HepG2 (cell line): Measurements from ENCODE around the gene ABCC10. TPM values are rescaled to one million over a fixed set of nuclear protein-coding genes. Genes with fewer than 3 reads are reported as not detected.

ENCODE experiments used
- ARNT ChIP-seq: fragments of 450-650 bp; IDR thresholded peaks from 2 replicates; pipeline ENCODE4 v1.6.1; 2017
- CCAR2 ChIP-seq: fragments of 200-400 bp; formaldehyde crosslinking; optimal IDR thresholded peaks from 2 replicates; pipeline ENCODE3; 2018; ENCODE audit warnings: low read depth, mild to moderate bottlenecking, low read length, moderate library complexity
- ELF4 ChIP-seq: sonication (generic); formaldehyde crosslinking; IDR thresholded peaks from 2 replicates; pipeline ENCODE4 v1.5.0; 2020; ENCODE audit warnings: missing genetic modification reagents, mild to moderate bottlenecking, moderate library complexity, borderline replicate concordance
- ESRRA ChIP-seq: sonication (generic); formaldehyde crosslinking; IDR thresholded peaks from 2 replicates; pipeline ENCODE4 v1.5.1; 2020; ENCODE audit warnings: mild to moderate bottlenecking, low read depth, missing genetic modification reagents
- HES4 ChIP-seq: sonication (generic); formaldehyde crosslinking; IDR thresholded peaks from 2 replicates; pipeline ENCODE4 v1.9.0; 2021; ENCODE audit warnings: mild to moderate bottlenecking, missing genetic modification reagents, borderline replicate concordance
- KDM3A ChIP-seq: IDR thresholded peaks from 2 replicates; pipeline ENCODE4 v1.6.1; 2018; ENCODE audit warnings: low read depth, missing compliant biosample characterization
- MAFG ChIP-seq: sonication (generic); formaldehyde crosslinking; IDR thresholded peaks from 2 replicates; pipeline ENCODE4 v1.5.1; 2020; ENCODE audit warnings: mild to moderate bottlenecking, missing genetic modification reagents
- MIER2 ChIP-seq: IDR thresholded peaks from 2 replicates; pipeline ENCODE4 v1.6.1; 2016; ENCODE audit warnings: missing biosample characterization, missing genetic modification reagents
- NCOA5 ChIP-seq: sonication (generic); formaldehyde crosslinking; IDR thresholded peaks from 2 replicates; pipeline ENCODE4 v1.4.0; 2020; ENCODE audit warnings: missing genetic modification reagents
- NR1H2 ChIP-seq: sonication (generic); formaldehyde crosslinking; IDR thresholded peaks from 2 replicates; pipeline ENCODE4 v1.8.1; 2022; ENCODE audit warnings: low read depth, missing genetic modification reagents, borderline replicate concordance
- PAX8 ChIP-seq: sonication (generic); formaldehyde crosslinking; IDR thresholded peaks from 2 replicates; pipeline ENCODE4 v1.8.0; 2022; ENCODE audit warnings: mild to moderate bottlenecking, missing genetic modification reagents, borderline replicate concordance
- POLR2A ChIP-seq, 2 experiments: IDR thresholded peaks; 2 replicates each; pipeline ENCODE4 v1.6.1; 2011; ENCODE audit warnings: low read depth in 2 of 2, low read length in 2 of 2, mild to moderate bottlenecking in 1 of 2, moderate library complexity in 1 of 2; ENCODE audit not compliant: insufficient read depth in 1 of 2
- SOX13 ChIP-seq, 3 experiments: fragments of 450-650 bp in 1 of 3; sonication (generic) in 1 of 3; formaldehyde crosslinking in 1 of 3; IDR thresholded peaks in 2 of 3; conservative IDR thresholded peaks in 1 of 3; 2 replicates each; pipeline versions ENCODE4 v1.5.0 to v1.6.1; 2016 to 2020; ENCODE audit warnings: antibody characterized with exemption in 1 of 3, mild to moderate bottlenecking in 1 of 3, missing compliant biosample characterization in 1 of 3, missing genetic modification reagents in 1 of 3, moderate library complexity in 1 of 3
- SP4 ChIP-seq: sonication (generic); formaldehyde crosslinking; IDR thresholded peaks from 2 replicates; pipeline ENCODE4 v1.8.1; 2023; ENCODE audit warnings: mild to moderate bottlenecking, missing genetic modification reagents
- ZNF10 ChIP-seq: sonication (generic); formaldehyde crosslinking; IDR thresholded peaks from 2 replicates; pipeline ENCODE4 v1.4.0; 2020; ENCODE audit warnings: mild to moderate bottlenecking, low read depth, missing genetic modification reagents, borderline replicate concordance
- ZNF143 ChIP-seq: sonication (generic); formaldehyde crosslinking; IDR thresholded peaks from 2 replicates; pipeline ENCODE4 v1.4.0; 2020; ENCODE audit warnings: missing genetic modification reagents
- ZNF510 ChIP-seq: sonication (generic); formaldehyde crosslinking; IDR thresholded peaks from 2 replicates; pipeline ENCODE4 v1.4.0; 2020; ENCODE audit warnings: low read depth, mild to moderate bottlenecking, missing genetic modification reagents
- ZNF556 ChIP-seq: sonication (generic); formaldehyde crosslinking; IDR thresholded peaks from 2 replicates; pipeline ENCODE4 v1.4.0; 2020; ENCODE audit warnings: mild to moderate bottlenecking, missing genetic modification reagents, borderline replicate concordance
- polyA plus RNA-seq, 8 experiments: library from polyadenylated mRNA; depleted of rRNA in 3 of 8; stranded (reverse) in 7 of 8; unstranded in 1 of 8; fragments of >200 nt; fragmentation: Illumina TruSeq in 4 of 8; extraction: Trizol in 4 of 8; gene quantifications; 2 replicates each; pipeline versions ENCODE4 v1.2.1 to v1.2.3, GENCODE V29; 2011 to 2016; ENCODE audit warnings: low read depth in 4 of 8, missing spikeins in 1 of 8, mixed read lengths in 1 of 8; ENCODE audit not compliant: insufficient read depth in 1 of 8
- total RNA-seq, 5 experiments: library from RNA; depleted of rRNA; stranded (reverse); fragments of >200 nt; fragmentation: Illumina TruSeq; extraction: Trizol; gene quantifications; 2 replicates each; pipeline ENCODE4 v1.2.3, GENCODE V29; 2016; ENCODE audit warnings: low read depth in 1 of 5
- TF ChIP-seq, protein P1 (sequence below): sonication (generic); formaldehyde crosslinking; IDR thresholded peaks from 2 replicates; pipeline ENCODE4 v1.8.0; 2022; ENCODE audit warnings: low read depth, missing genetic modification reagents
- TF ChIP-seq, protein P2 (sequence below): sonication (generic); formaldehyde crosslinking; IDR thresholded peaks from 2 replicates; pipeline ENCODE4 v1.8.0; 2022; ENCODE audit warnings: mild to moderate bottlenecking, missing genetic modification reagents, moderate library complexity
- TF ChIP-seq, protein P3 (sequence below): sonication (generic); formaldehyde crosslinking; IDR thresholded peaks from 2 replicates; pipeline ENCODE4 v1.5.0; 2020; ENCODE audit warnings: missing genetic modification reagents
- TF ChIP-seq, protein P4 (sequence below): sonication (generic); formaldehyde crosslinking; conservative IDR thresholded peaks from 2 replicates; pipeline ENCODE4 v1.8.1; 2023; ENCODE audit warnings: missing genetic modification reagents
- TF ChIP-seq, protein P5 (sequence below): sonication (generic); formaldehyde crosslinking; IDR thresholded peaks from 2 replicates; pipeline ENCODE4 v1.5.1; 2020; ENCODE audit warnings: missing genetic modification reagents, mild to moderate bottlenecking, borderline replicate concordance

ABCC10 gene
- total and polyA plus RNA-seq, 2 of the 13 experiments (the other 11 are each of a cell fraction or from before 2014, with no cell fraction given), result 16.0 to 24.3 TPM

DNA sequence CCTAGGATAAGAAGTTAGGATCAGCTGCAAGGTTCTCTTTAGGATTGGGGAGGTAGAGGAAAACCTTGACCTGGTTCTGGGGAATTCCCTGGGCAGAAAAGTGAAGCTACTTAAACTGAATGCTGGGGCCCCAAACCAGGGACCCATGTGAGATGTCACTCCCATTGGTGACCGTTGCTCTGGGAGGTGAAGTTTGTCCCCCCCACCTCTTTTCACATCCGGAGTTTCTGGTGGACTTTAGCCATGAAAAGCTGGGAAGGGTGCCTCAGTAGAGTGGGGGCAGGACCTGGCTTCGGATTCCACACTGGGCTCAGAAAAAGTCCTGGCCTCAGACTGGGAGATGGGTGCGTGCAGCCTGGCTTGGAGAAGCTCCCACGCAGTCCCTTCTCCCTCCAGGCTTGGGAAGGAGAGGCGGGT is 63.2 kb downstream of the ABCC10 start (continued):
- TF ChIP-seq, protein P1, sequence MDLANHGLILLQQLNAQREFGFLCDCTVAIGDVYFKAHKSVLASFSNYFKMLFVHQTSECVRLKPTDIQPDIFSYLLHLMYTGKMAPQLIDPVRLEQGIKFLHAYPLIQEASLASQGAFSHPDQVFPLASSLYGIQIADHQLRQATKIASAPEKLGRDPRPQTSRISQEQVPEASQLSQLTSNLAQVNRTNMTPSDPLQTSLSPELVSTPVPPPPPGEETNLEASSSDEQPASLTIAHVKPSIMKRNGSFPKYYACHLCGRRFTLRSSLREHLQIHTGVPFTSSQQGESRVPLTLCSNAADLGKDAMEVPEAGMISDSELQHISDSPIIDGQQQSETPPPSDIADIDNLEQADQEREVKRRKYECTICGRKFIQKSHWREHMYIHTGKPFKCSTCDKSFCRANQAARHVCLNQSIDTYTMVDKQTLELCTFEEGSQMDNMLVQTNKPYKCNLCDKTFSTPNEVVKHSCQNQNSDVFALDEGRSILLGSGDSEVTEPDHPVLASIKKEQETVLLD (CRISPR knock-in tag), result no peak
- TF ChIP-seq ESRRA (CRISPR knock-in tag) (no peak; the same call in 1 of the 2 replicates), ZNF510 (CRISPR knock-in tag) (no peak), KDM3A (CRISPR knock-in tag) (no peak), ZNF556 (no peak), MIER2 (no peak), NR1H2 (CRISPR knock-in tag) (no peak), ARNT (no peak), HES4 (CRISPR knock-in tag) (no peak), ZNF143 (CRISPR knock-in tag) (peak; percentile 34; the same call in 1 of the 2 replicates), PAX8 (no peak), POLR2A (IDR thresholded peaks at IDR 0.05; ENCODE audit: insufficient read depth in 1 of 2, low read depth in 2 of 2, low read length in 2 of 2) (no peak), SP4 (CRISPR knock-in tag) (no peak), NCOA5 (CRISPR knock-in tag) (no peak), ELF4 (CRISPR knock-in tag) (no peak), SOX13 (IDR thresholded peaks at IDR 0.05) (peak; percentile 56; the same call in 1 of the 2 replicates), SOX13 (CRISPR knock-in tag; conservative IDR thresholded peaks at IDR 0.05 in 1 of 2, IDR thresholded peaks at IDR 0.05 in 1 of 2) (peak in 1 of 2 experiments; percentile 66; a peak in 1 of 4 replicates), ZNF10 (CRISPR knock-in tag) (no peak), MAFG (CRISPR knock-in tag) (no peak), CCAR2 (no peak)
- TF ChIP-seq, protein P2, sequence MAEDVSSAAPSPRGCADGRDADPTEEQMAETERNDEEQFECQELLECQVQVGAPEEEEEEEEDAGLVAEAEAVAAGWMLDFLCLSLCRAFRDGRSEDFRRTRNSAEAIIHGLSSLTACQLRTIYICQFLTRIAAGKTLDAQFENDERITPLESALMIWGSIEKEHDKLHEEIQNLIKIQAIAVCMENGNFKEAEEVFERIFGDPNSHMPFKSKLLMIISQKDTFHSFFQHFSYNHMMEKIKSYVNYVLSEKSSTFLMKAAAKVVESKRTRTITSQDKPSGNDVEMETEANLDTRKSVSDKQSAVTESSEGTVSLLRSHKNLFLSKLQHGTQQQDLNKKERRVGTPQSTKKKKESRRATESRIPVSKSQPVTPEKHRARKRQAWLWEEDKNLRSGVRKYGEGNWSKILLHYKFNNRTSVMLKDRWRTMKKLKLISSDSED (CRISPR knock-in tag), result no peak
- TF ChIP-seq, protein P3, sequence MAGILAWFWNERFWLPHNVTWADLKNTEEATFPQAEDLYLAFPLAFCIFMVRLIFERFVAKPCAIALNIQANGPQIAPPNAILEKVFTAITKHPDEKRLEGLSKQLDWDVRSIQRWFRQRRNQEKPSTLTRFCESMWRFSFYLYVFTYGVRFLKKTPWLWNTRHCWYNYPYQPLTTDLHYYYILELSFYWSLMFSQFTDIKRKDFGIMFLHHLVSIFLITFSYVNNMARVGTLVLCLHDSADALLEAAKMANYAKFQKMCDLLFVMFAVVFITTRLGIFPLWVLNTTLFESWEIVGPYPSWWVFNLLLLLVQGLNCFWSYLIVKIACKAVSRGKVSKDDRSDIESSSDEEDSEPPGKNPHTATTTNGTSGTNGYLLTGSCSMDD (CRISPR knock-in tag), result no peak
- TF ChIP-seq, protein P4, sequence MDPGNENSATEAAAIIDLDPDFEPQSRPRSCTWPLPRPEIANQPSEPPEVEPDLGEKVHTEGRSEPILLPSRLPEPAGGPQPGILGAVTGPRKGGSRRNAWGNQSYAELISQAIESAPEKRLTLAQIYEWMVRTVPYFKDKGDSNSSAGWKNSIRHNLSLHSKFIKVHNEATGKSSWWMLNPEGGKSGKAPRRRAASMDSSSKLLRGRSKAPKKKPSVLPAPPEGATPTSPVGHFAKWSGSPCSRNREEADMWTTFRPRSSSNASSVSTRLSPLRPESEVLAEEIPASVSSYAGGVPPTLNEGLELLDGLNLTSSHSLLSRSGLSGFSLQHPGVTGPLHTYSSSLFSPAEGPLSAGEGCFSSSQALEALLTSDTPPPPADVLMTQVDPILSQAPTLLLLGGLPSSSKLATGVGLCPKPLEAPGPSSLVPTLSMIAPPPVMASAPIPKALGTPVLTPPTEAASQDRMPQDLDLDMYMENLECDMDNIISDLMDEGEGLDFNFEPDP (CRISPR knock-in tag), result no peak
- TF ChIP-seq, protein P5, sequence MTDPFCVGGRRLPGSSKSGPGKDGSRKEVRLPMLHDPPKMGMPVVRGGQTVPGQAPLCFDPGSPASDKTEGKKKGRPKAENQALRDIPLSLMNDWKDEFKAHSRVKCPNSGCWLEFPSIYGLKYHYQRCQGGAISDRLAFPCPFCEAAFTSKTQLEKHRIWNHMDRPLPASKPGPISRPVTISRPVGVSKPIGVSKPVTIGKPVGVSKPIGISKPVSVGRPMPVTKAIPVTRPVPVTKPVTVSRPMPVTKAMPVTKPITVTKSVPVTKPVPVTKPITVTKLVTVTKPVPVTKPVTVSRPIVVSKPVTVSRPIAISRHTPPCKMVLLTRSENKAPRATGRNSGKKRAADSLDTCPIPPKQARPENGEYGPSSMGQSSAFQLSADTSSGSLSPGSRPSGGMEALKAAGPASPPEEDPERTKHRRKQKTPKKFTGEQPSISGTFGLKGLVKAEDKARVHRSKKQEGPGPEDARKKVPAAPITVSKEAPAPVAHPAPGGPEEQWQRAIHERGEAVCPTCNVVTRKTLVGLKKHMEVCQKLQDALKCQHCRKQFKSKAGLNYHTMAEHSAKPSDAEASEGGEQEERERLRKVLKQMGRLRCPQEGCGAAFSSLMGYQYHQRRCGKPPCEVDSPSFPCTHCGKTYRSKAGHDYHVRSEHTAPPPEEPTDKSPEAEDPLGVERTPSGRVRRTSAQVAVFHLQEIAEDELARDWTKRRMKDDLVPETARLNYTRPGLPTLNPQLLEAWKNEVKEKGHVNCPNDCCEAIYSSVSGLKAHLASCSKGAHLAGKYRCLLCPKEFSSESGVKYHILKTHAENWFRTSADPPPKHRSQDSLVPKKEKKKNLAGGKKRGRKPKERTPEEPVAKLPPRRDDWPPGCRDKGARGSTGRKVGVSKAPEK, result no peak
